GM23338 (cell line): Measurements from ENCODE around the gene TMEM125. TPM values are rescaled to one million over a fixed set of nuclear protein-coding genes. Genes with fewer than 3 reads are reported as not detected.

Source experiments
- ATAC-seq: fragments of 200-7000 bp; cut with Tn5 transposase; 3 replicates; pipeline ENCODE4 v1.9.1; 2020
- DNase-seq: peaks from one replicate; pipeline ENCODE4 v3.0.0-alpha.2; 2015; ENCODE audit warnings: low spot score
- H2AFZ ChIP-seq: fragments of 200-600 bp; sonication (generic); 2 replicates; pipeline ENCODE4 v1.8.0; 2016; ENCODE audit warnings: antibody characterized with exemption, mild to moderate bottlenecking, moderate library complexity
- H3F3A ChIP-seq: fragments of 200-600 bp; sonication (generic); replicated peaks from 2 replicates; pipeline ENCODE4 v1.8.0; 2017; ENCODE audit warnings: antibody characterized with exemption, mixed run types, low read depth
- H3K27ac ChIP-seq: fragments of 200-600 bp; sonication (generic); 2 replicates; pipeline ENCODE4 v1.6.1; 2016; ENCODE audit warnings: low read depth
- H3K27me3 ChIP-seq: fragments of 200-600 bp; sonication (generic); 2 replicates; pipeline ENCODE4 v1.8.0; 2016; ENCODE audit warnings: mild to moderate bottlenecking, mixed run types, moderate library complexity; ENCODE audit not compliant: insufficient read depth
- H3K36me3 ChIP-seq: fragments of 200-600 bp; sonication (generic); 2 replicates; pipeline ENCODE4 v1.8.0; 2016; ENCODE audit warnings: mild to moderate bottlenecking; ENCODE audit not compliant: insufficient read depth
- H3K4me1 ChIP-seq: fragments of 200-600 bp; sonication (generic); 2 replicates; pipeline ENCODE4 v1.8.0; 2016; ENCODE audit warnings: mild to moderate bottlenecking, moderate library complexity; ENCODE audit not compliant: insufficient read depth
- H3K4me2 ChIP-seq: fragments of 200-600 bp; sonication (generic); 2 replicates; pipeline ENCODE4 v1.7.1; 2017; ENCODE audit warnings: mixed run types
- H3K4me3 ChIP-seq: fragments of 200-600 bp; sonication (generic); 2 replicates; pipeline ENCODE4 v1.6.1; 2016; ENCODE audit warnings: mixed run types
- H3K79me2 ChIP-seq: fragments of 200-600 bp; sonication (generic); replicated peaks from 2 replicates; pipeline ENCODE4 v1.8.0; 2017; ENCODE audit warnings: mild to moderate bottlenecking; ENCODE audit not compliant: insufficient read depth
- H3K9me2 ChIP-seq: fragments of 200-600 bp; sonication (generic); 2 replicates; pipeline ENCODE4 v1.8.0; 2017; ENCODE audit not compliant: insufficient read depth
- H4K20me1 ChIP-seq: fragments of 200-600 bp; sonication (generic); replicated peaks from 2 replicates; pipeline ENCODE4 v1.8.0; 2017; ENCODE audit warnings: mild to moderate bottlenecking; ENCODE audit not compliant: insufficient read depth
- H3K27ac Mint-ChIP-seq: 2 replicates; pipeline ENCODE4 v1.8.0; 2020; ENCODE audit warnings: inconsistent platforms, mild to moderate bottlenecking, moderate library complexity, mixed read lengths
- H3K27me3 Mint-ChIP-seq: 3 replicates; pipeline ENCODE4 v1.8.0; 2022; ENCODE audit warnings: low read depth, mild to moderate bottlenecking, moderate library complexity, mixed read lengths, inconsistent platforms; ENCODE audit not compliant: insufficient read depth, poor library complexity
- H3K36me3 Mint-ChIP-seq: 3 replicates; pipeline ENCODE4 v1.8.0; 2021; ENCODE audit warnings: low read depth, mild to moderate bottlenecking, inconsistent platforms, moderate library complexity, mixed read lengths
- H3K4me1 Mint-ChIP-seq: 3 replicates; pipeline ENCODE4 v1.8.0; 2020; ENCODE audit warnings: mild to moderate bottlenecking, inconsistent platforms, mixed read lengths
- H3K4me3 Mint-ChIP-seq: 3 replicates; pipeline ENCODE4 v1.8.0; 2021; ENCODE audit warnings: moderate library complexity, mild to moderate bottlenecking, inconsistent platforms, mixed read lengths
- H3K9me3 Mint-ChIP-seq: 3 replicates; pipeline ENCODE4 v1.8.0; 2020; ENCODE audit warnings: moderate library complexity, mild to moderate bottlenecking, inconsistent platforms, mixed read lengths
- CREB1 ChIP-seq: fragments of 250-450 bp; sonication (Bioruptor Pico); IDR thresholded peaks from 2 replicates; pipeline ENCODE4 v1.5.0; 2020; ENCODE audit warnings: low read depth, mild to moderate bottlenecking, moderate library complexity
- EZH2 ChIP-seq: fragments of 200-600 bp; sonication (generic); IDR thresholded peaks from one replicate; pipeline ENCODE4 v1.8.0; 2017; ENCODE audit warnings: antibody characterized with exemption, mild to moderate bottlenecking, low read depth; ENCODE audit not compliant: unreplicated experiment
- EZH2phosphoT487 ChIP-seq: fragments of 200-600 bp; sonication (generic); IDR thresholded peaks from one replicate; pipeline ENCODE4 v1.8.1; 2018; ENCODE audit warnings: antibody characterized with exemption; ENCODE audit not compliant: unreplicated experiment
- JUNB ChIP-seq: IDR thresholded peaks from one replicate; pipeline ENCODE4 v1.6.1; 2016; ENCODE audit warnings: antibody characterized with exemption; ENCODE audit not compliant: unreplicated experiment
- POLR2AphosphoS5 ChIP-seq: IDR thresholded peaks from 2 replicates; pipeline ENCODE4 v1.6.1; 2016; ENCODE audit warnings: antibody characterized with exemption, low read depth
- REST ChIP-seq: IDR thresholded peaks from one replicate; pipeline ENCODE4 v1.6.1; 2018; ENCODE audit warnings: antibody characterized with exemption; ENCODE audit not compliant: unreplicated experiment
- ZNF114 ChIP-seq: fragments of 250-450 bp; sonication (Bioruptor Pico); IDR thresholded peaks from 2 replicates; pipeline ENCODE4 v1.5.0; 2020; ENCODE audit warnings: mild to moderate bottlenecking, moderate library complexity
- ZNF331 ChIP-seq: fragments of 250-450 bp; sonication (Bioruptor Pico); IDR thresholded peaks from 2 replicates; pipeline ENCODE4 v1.5.0; 2020; ENCODE audit warnings: low read depth, mild to moderate bottlenecking, moderate library complexity
- polyA plus RNA-seq: library from polyadenylated mRNA; unstranded; fragments of >200 nt; fragmentation: Nextera tagmentation; extraction: Ambion mirVana; gene quantifications from 2 replicates; pipeline ENCODE4 v1.2.1, GENCODE V29; 2016
- total RNA-seq: library from RNA; depleted of rRNA; stranded (reverse); fragments of >200 nt; shearing (Covaris generic); gene quantifications from 2 replicates; pipeline ENCODE4 v1.2.3, GENCODE V29; 2014

Gene TMEM125
- total and polyA plus RNA-seq, 2 experiments from 2014 or later, result 16.8 to 39.3 TPM

- H3K27me3 ChIP-seq, result no peaks in the 10 kb centered on the region
- Mint-ChIP-seq H3K4me3 (no peak overlapping the region), H3K9me3 (no peaks in the 10 kb centered on the region), H3K36me3 (no peaks in the 10 kb centered on the region), H3K27ac (no peak overlapping the region), H3K27me3 (peaks cover 19% of the 10 kb centered on the region), H3K4me1 (peaks cover 25% of the 10 kb centered on the region)
- H3K9me2 ChIP-seq, result peaks cover 6% of the 10 kb centered on the region; the same call in 1 of the 2 replicates
- H3K79me2 ChIP-seq, result no peaks in the 10 kb centered on the region
- H3K4me3 ChIP-seq, result no peak overlapping the region
- no peak for TF ChIP-seq POLR2AphosphoS5
- TF ChIP-seq EZH2, result no peak
- no peak for TF ChIP-seq ZNF331 (CRISPR knock-in tag)
- TF ChIP-seq EZH2phosphoT487, result no peak
- no peak for TF ChIP-seq ZNF114 (CRISPR knock-in tag)
- no peaks in the 10 kb centered on the region for H3K36me3 ChIP-seq
- H3K27ac ChIP-seq, result no peak overlapping the region
- DNase-seq (no peak), ATAC-seq (no peak)
- no peaks in the 10 kb centered on the region for H4K20me1 ChIP-seq
- H3K4me2 ChIP-seq, result no peak overlapping the region
- H3K4me1 ChIP-seq, result peaks cover 10% of the 10 kb centered on the region
- no peaks in the 10 kb centered on the region for H3F3A ChIP-seq
- no peak overlapping the region for H2AFZ ChIP-seq
These were observed 19.3 kb downstream of the TMEM125 start for GRCh38 chr1:43288785-43289706.

- Mint-ChIP-seq H3K9me3 (no peaks in the 10 kb centered on the region), H3K27ac (no peak overlapping the region), H3K36me3 (no peaks in the 10 kb centered on the region), H3K4me1 (peaks cover 29% of the 10 kb centered on the region), H3K4me3 (no peak overlapping the region), H3K27me3 (peaks cover 7% of the 10 kb centered on the region)
- Histone ChIP-seq H3K27ac (no peak overlapping the region), H3K27me3 (no peaks in the 10 kb centered on the region), H3K4me1 (peaks cover 26% of the 10 kb centered on the region), H4K20me1 (no peaks in the 10 kb centered on the region), H3K36me3 (no peaks in the 10 kb centered on the region), H3K4me2 (no peak overlapping the region), H3K4me3 (no peak overlapping the region), H3F3A (no peaks in the 10 kb centered on the region), H2AFZ (no peak overlapping the region), H3K79me2 (no peaks in the 10 kb centered on the region), H3K9me2 (peaks cover 6% of the 10 kb centered on the region; the same call in 1 of the 2 replicates)
- no peak for ATAC-seq
- DNase-seq, result no peak
- no peak for TF ChIP-seq JUNB
- TF ChIP-seq CREB1 (CRISPR knock-in tag), result no peak
- TF ChIP-seq REST, result no peak
These were observed 22.4 kb downstream of the TMEM125 start for GRCh38 chr1:43292216-43292615.
